Astrocyte (in vitro differentiated cells and primary cell): ENCODE measurements around the gene AKR1B15. TPM values are rescaled to one million over a fixed set of nuclear protein-coding genes. Genes with fewer than 3 reads are reported as not detected.

ENCODE experiments used
- DNase-seq: peaks from one replicate; pipeline ENCODE4 v3.0.0-alpha.2; 2010; ENCODE audit warnings: low read depth
- FAIRE-seq: peaks from 2 replicates; lab custom pipeline; 2011; peaks lifted over from hg19 to GRCh38; lab: Jason Lieb, UNC
- H2AFZ ChIP-seq: 2 replicates; pipeline ENCODE4 v1.6.0; 2012; ENCODE audit warnings: low read depth, low read length, inconsistent platforms
- H3K27ac ChIP-seq: 2 replicates; pipeline ENCODE4 v1.5.1; 2011; ENCODE audit warnings: low read depth, low read length, inconsistent platforms
- H3K27me3 ChIP-seq: 2 replicates; pipeline ENCODE4 v1.6.0; 2011; ENCODE audit warnings: low read length, inconsistent platforms; ENCODE audit not compliant: insufficient read depth
- H3K36me3 ChIP-seq: 2 replicates; pipeline ENCODE4 v1.5.1; 2011; ENCODE audit warnings: low read length, inconsistent platforms; ENCODE audit not compliant: insufficient read depth
- H3K4me1 ChIP-seq: 2 replicates; pipeline ENCODE4 v1.5.1; 2011; ENCODE audit warnings: low read length, inconsistent platforms; ENCODE audit not compliant: insufficient read depth
- H3K4me2 ChIP-seq: 2 replicates; pipeline ENCODE4 v1.6.0; 2012; ENCODE audit warnings: low read length, inconsistent platforms
- H3K4me3 ChIP-seq: 2 replicates; pipeline ENCODE4 v1.5.1; 2011; ENCODE audit warnings: low read depth, mild to moderate bottlenecking, low read length, inconsistent platforms; ENCODE audit not compliant: insufficient read depth
- H3K79me2 ChIP-seq: 2 replicates; pipeline ENCODE4 v1.6.0; 2012; ENCODE audit warnings: mild to moderate bottlenecking, low read length, inconsistent platforms; ENCODE audit not compliant: insufficient read depth
- H3K9ac ChIP-seq: 2 replicates; pipeline ENCODE4 v1.6.0; 2012; ENCODE audit warnings: mild to moderate bottlenecking, low read length, inconsistent platforms
- H3K9me3 ChIP-seq: 2 replicates; pipeline ENCODE4 v1.5.1; 2012; ENCODE audit warnings: low read depth, mild to moderate bottlenecking, low read length, inconsistent platforms; ENCODE audit not compliant: insufficient read depth
- H4K20me1 ChIP-seq: 2 replicates; pipeline ENCODE4 v1.6.0; 2012; ENCODE audit warnings: low read length, inconsistent platforms; ENCODE audit not compliant: insufficient read depth
- H3K27ac Mint-ChIP-seq: one replicate; pipeline ENCODE4 v1.8.0; 2021; ENCODE audit warnings: mild to moderate bottlenecking, mixed read lengths; ENCODE audit not compliant: unreplicated experiment
- H3K27me3 Mint-ChIP-seq: one replicate; pipeline ENCODE4 v1.8.0; 2021; ENCODE audit warnings: low read depth, mixed read lengths; ENCODE audit not compliant: unreplicated experiment
- H3K36me3 Mint-ChIP-seq: one replicate; pipeline ENCODE4 v1.8.0; 2021; ENCODE audit warnings: low read depth, mixed read lengths; ENCODE audit not compliant: unreplicated experiment
- H3K4me1 Mint-ChIP-seq: one replicate; pipeline ENCODE4 v1.8.0; 2021; ENCODE audit warnings: low read depth, mixed read lengths; ENCODE audit not compliant: unreplicated experiment
- H3K4me3 Mint-ChIP-seq: one replicate; pipeline ENCODE4 v1.8.0; 2021; ENCODE audit warnings: mild to moderate bottlenecking, moderate library complexity, mixed read lengths; ENCODE audit not compliant: unreplicated experiment
- H3K9me3 Mint-ChIP-seq: one replicate; pipeline ENCODE4 v1.8.0; 2021; ENCODE audit warnings: mild to moderate bottlenecking, mixed read lengths; ENCODE audit not compliant: unreplicated experiment
- CTCF ChIP-seq: IDR thresholded peaks from 2 replicates; pipeline ENCODE4 v1.5.1; 2011; ENCODE audit warnings: low read depth, mild to moderate bottlenecking, inconsistent platforms, low read length, moderate library complexity; ENCODE audit not compliant: insufficient read depth
- EZH2 ChIP-seq: IDR thresholded peaks from 2 replicates; pipeline ENCODE4 v1.6.1; 2012; ENCODE audit warnings: mild to moderate bottlenecking, low read length, inconsistent platforms; ENCODE audit not compliant: insufficient read depth
- total RNA-seq: library from RNA; stranded (reverse); gene quantifications from 2 replicates; pipeline ENCODE4 v1.2.1, GENCODE V29; 2021

AKR1B15 gene
- total RNA-seq, 1 donor from 2014 or later, result not detected

GRCh38 chr7:134584290-134584689 lies 35.4 kb downstream of the AKR1B15 start:
- H3K9me3 Mint-ChIP-seq, result peaks cover 7% of the 10 kb centered on the region

DNA sequence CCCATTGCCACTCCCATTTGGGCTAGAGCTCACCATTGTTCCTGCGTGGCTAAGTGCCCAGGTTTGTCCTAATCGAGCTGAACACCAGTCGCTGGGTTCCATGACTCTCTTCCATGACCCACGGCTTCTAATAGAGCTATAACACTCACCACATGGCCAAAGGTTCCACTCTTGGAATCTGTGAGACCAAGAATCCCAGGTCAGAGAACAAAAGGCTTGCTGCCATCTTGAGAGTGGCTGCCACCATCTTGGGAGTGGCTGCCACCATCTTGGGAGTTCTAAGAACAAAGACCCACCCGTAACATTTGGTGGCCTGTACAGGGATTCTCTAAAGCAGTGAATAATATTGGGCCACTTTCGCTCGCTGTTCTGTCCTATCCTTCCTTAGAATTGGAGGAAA lies 37.0 kb downstream of the AKR1B15 start:
- Mint-ChIP-seq H3K4me1 (no peaks in the 10 kb centered on the region), H3K4me3 (no peak overlapping the region), H3K27me3 (peaks cover 21% of the 10 kb centered on the region), H3K27ac (no peak overlapping the region), H3K36me3 (no peaks in the 10 kb centered on the region), H3K9me3 (peaks cover 7% of the 10 kb centered on the region)
- Histone ChIP-seq H3K4me2 (no peak overlapping the region), H3K27me3 (peaks cover 6% of the 10 kb centered on the region), H3K27ac (no peak overlapping the region), H3K4me3 (no peak overlapping the region), H3K79me2 (no peaks in the 10 kb centered on the region), H4K20me1 (no peaks in the 10 kb centered on the region), H3K36me3 (no peaks in the 10 kb centered on the region), H3K9me3 (no peaks in the 10 kb centered on the region), H2AFZ (no peak overlapping the region), H3K9ac (no peak overlapping the region), H3K4me1 (no peaks in the 10 kb centered on the region)
- no peak for TF ChIP-seq EZH2
- TF ChIP-seq CTCF, result no peak
- no peak for DNase-seq
- FAIRE-seq, result no peak

More at GRCh38 chr7:134584290-134584689, 35.4 kb downstream of the AKR1B15 start:
- Histone ChIP-seq H3K27ac (no peak overlapping the region), H3K9ac (no peak overlapping the region), H3K27me3 (peaks cover 10% of the 10 kb centered on the region), H3K79me2 (no peaks in the 10 kb centered on the region), H3K4me1 (no peaks in the 10 kb centered on the region), H3K4me2 (no peak overlapping the region), H4K20me1 (no peaks in the 10 kb centered on the region), H3K4me3 (no peak overlapping the region), H3K9me3 (no peaks in the 10 kb centered on the region), H3K36me3 (no peaks in the 10 kb centered on the region), H2AFZ (no peak overlapping the region)
- H3K36me3 Mint-ChIP-seq, result no peaks in the 10 kb centered on the region
- no peak overlapping the region for H3K4me3 Mint-ChIP-seq
- no peak overlapping the region for H3K27ac Mint-ChIP-seq
- DNase-seq (no peak), FAIRE-seq (no peak)
- H3K4me1 Mint-ChIP-seq, result no peaks in the 10 kb centered on the region
- H3K27me3 Mint-ChIP-seq, result peaks cover 28% of the 10 kb centered on the region
- no peak for TF ChIP-seq EZH2
- no peak for TF ChIP-seq CTCF

DNA sequence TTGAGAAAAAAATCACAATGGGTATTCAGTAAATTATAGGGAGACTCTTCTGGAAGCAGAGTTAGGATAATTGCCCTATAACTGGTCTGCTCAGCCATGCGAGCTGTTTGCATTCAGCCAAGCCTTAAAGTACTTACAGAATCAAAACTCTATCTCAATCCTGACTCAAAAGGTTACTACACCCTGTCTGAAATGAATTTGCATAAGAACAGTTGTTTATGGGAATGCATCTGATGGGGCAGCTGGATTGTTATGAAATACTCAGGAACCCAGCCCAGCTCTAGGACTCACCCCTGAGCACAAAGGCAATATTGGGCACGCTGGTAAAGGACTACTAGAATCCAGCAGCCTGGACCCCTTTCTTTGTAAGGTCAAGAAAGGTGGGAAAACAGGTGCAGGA lies 38.8 kb downstream of the AKR1B15 start:
- H4K20me1 ChIP-seq, result no peaks in the 10 kb centered on the region
- no peak overlapping the region for H3K9ac ChIP-seq
- H3K36me3 ChIP-seq, result no peaks in the 10 kb centered on the region
- no peak overlapping the region for H3K4me2 ChIP-seq
- DNase-seq, result no peak
- no peak overlapping the region for H3K4me3 ChIP-seq
- Mint-ChIP-seq H3K27me3 (peaks cover 17% of the 10 kb centered on the region), H3K4me3 (no peak overlapping the region), H3K36me3 (no peaks in the 10 kb centered on the region), H3K9me3 (peaks cover 17% of the 10 kb centered on the region), H3K27ac (no peak overlapping the region), H3K4me1 (no peaks in the 10 kb centered on the region)
- H3K27ac ChIP-seq, result no peak overlapping the region
- H2AFZ ChIP-seq, result no peak overlapping the region
- no peak for FAIRE-seq
- no peaks in the 10 kb centered on the region for H3K79me2 ChIP-seq
- TF ChIP-seq CTCF, result no peak
- no peak for TF ChIP-seq EZH2
- H3K9me3 ChIP-seq, result no peaks in the 10 kb centered on the region
- H3K4me1 ChIP-seq, result no peaks in the 10 kb centered on the region
- peaks cover 3% of the 10 kb centered on the region for H3K27me3 ChIP-seq
